HEK293 (cell line): ENCODE data around the gene DDN.

Experiments used
- CTCF ChIA-PET: fragments of 350-600 bp; formaldehyde crosslinking; extraction: SDS; loops from one replicate; lab custom pipeline; 2021; ENCODE audit warnings: antibody characterized with exemption; lab: Yijun Ruan, JAX
- POLR2A ChIA-PET: fragments of 300-600 bp; formaldehyde crosslinking; extraction: SDS; loops from one replicate; lab custom pipeline; 2020; ENCODE audit warnings: antibody characterized with exemption, inconsistent platforms; lab: Yijun Ruan, JAX
- H3K27ac ChIP-seq: fragments of 200-500 bp; sonication (Bioruptor generic); 2 replicates; pipeline ENCODE4 v1.5.1; 2014; ENCODE audit warnings: low read depth, low read length, control low read depth, inconsistent platforms; ENCODE audit errors: extremely low read depth
- H3K36me3 ChIP-seq, 2 experiments: fragments of 200-500 bp in 1 of 2; sonication (Bioruptor generic) in 1 of 2; 1 replicate in 1 of 2; 2 replicates in 1 of 2; pipeline ENCODE4 v1.5.1; 2014 to 2017; ENCODE audit warnings: inconsistent platforms in 2 of 2, low read length in 2 of 2; ENCODE audit not compliant: control insufficient read depth in 2 of 2, insufficient read depth in 1 of 2
- H3K4me1 ChIP-seq: fragments of 200-500 bp; sonication (Bioruptor generic); 2 replicates; pipeline ENCODE4 v1.5.1; 2014; ENCODE audit warnings: mild to moderate bottlenecking, low read length, inconsistent platforms; ENCODE audit not compliant: control insufficient read depth, insufficient read depth
- H3K4me3 ChIP-seq: 2 replicates; pipeline ENCODE4 v1.5.1; 2011; ENCODE audit warnings: low read depth, mild to moderate bottlenecking, control low read depth, low read length, moderate library complexity
- H3K9me3 ChIP-seq: fragments of 200-500 bp; sonication (Bioruptor generic); 2 replicates; pipeline ENCODE4 v1.5.1; 2014; ENCODE audit warnings: low read depth, low read length, inconsistent platforms; ENCODE audit not compliant: control insufficient read depth, insufficient read depth
- AEBP2 ChIP-seq: fragments of 450-650 bp; formaldehyde crosslinking; IDR thresholded peaks from 2 replicates; pipeline ENCODE4 v1.5.1; 2016; ENCODE audit warnings: missing biosample characterization, missing genetic modification characterization, borderline replicate concordance
- FEZF1 ChIP-seq: fragments of 450-650 bp; formaldehyde crosslinking; IDR thresholded peaks from 2 replicates; pipeline ENCODE4 v1.5.1; 2016; ENCODE audit warnings: missing biosample characterization, missing genetic modification characterization
- GLIS1 ChIP-seq: fragments of 450-650 bp; formaldehyde crosslinking; IDR thresholded peaks from 2 replicates; pipeline ENCODE4 v1.5.1; 2016; ENCODE audit warnings: missing biosample characterization, missing genetic modification characterization
- GLIS2 ChIP-seq: fragments of 450-650 bp; formaldehyde crosslinking; IDR thresholded peaks from 2 replicates; pipeline ENCODE4 v1.5.1; 2016; ENCODE audit warnings: missing biosample characterization, missing genetic modification characterization
- HOXD13 ChIP-seq: sonication (generic); formaldehyde crosslinking; IDR thresholded peaks from 2 replicates; pipeline ENCODE4 v1.8.0; 2022; ENCODE audit warnings: missing genetic modification reagents, borderline replicate concordance
- IKZF3 ChIP-seq: fragments of 450-650 bp; IDR thresholded peaks from 2 replicates; pipeline ENCODE4 v1.5.0; 2018; ENCODE audit warnings: missing biosample characterization, mild to moderate bottlenecking, missing genetic modification characterization, moderate library complexity
- PATZ1 ChIP-seq: fragments of 450-650 bp; formaldehyde crosslinking; IDR thresholded peaks from 2 replicates; pipeline ENCODE4 v1.5.1; 2016; ENCODE audit warnings: missing biosample characterization, missing genetic modification characterization
- PRDM10 ChIP-seq: fragments of 450-650 bp; formaldehyde crosslinking; IDR thresholded peaks from 2 replicates; pipeline ENCODE4 v1.5.1; 2016; ENCODE audit warnings: missing biosample characterization, missing genetic modification characterization
- PRDM4 ChIP-seq: fragments of 450-650 bp; formaldehyde crosslinking; IDR thresholded peaks from 2 replicates; pipeline ENCODE4 v1.5.1; 2017; ENCODE audit warnings: missing biosample characterization, missing genetic modification characterization
- ZFHX2 ChIP-seq: fragments of 450-650 bp; formaldehyde crosslinking; conservative IDR thresholded peaks from 2 replicates; pipeline ENCODE4 v1.5.1; 2016; ENCODE audit warnings: missing biosample characterization, missing genetic modification characterization
- ZIC2 ChIP-seq: fragments of 450-650 bp; formaldehyde crosslinking; IDR thresholded peaks from 2 replicates; pipeline ENCODE4 v1.5.1; 2016; ENCODE audit warnings: missing biosample characterization, missing genetic modification characterization
- ZNF132 ChIP-seq: fragments of 450-650 bp; formaldehyde crosslinking; IDR thresholded peaks from 2 replicates; pipeline ENCODE4 v1.5.1; 2017; ENCODE audit warnings: missing biosample characterization, missing genetic modification characterization, borderline replicate concordance
- ZNF140 ChIP-seq: fragments of 450-650 bp; formaldehyde crosslinking; IDR thresholded peaks from 2 replicates; pipeline ENCODE4 v1.5.1; 2016; ENCODE audit warnings: missing biosample characterization, missing genetic modification characterization
- ZNF169 ChIP-seq: fragments of 450-650 bp; formaldehyde crosslinking; IDR thresholded peaks from 2 replicates; pipeline ENCODE4 v1.5.1; 2016; ENCODE audit warnings: missing biosample characterization, missing genetic modification characterization
- ZNF19 ChIP-seq: fragments of 450-650 bp; formaldehyde crosslinking; IDR thresholded peaks from 2 replicates; pipeline ENCODE4; 2016; ENCODE audit warnings: missing biosample characterization, missing genetic modification characterization, low read depth
- ZNF2 ChIP-seq: fragments of 450-650 bp; formaldehyde crosslinking; IDR thresholded peaks from 2 replicates; pipeline ENCODE4 v1.5.1; 2016; ENCODE audit warnings: missing biosample characterization, missing genetic modification characterization
- ZNF362 ChIP-seq: fragments of 450-650 bp; formaldehyde crosslinking; IDR thresholded peaks from 2 replicates; pipeline ENCODE4 v1.5.1; 2016; ENCODE audit warnings: missing biosample characterization, missing genetic modification characterization
- ZNF37A ChIP-seq: fragments of 450-650 bp; IDR thresholded peaks from 2 replicates; pipeline ENCODE4 v1.5.1; 2018; ENCODE audit warnings: missing biosample characterization, missing genetic modification characterization
- ZNF433 ChIP-seq: fragments of 450-650 bp; formaldehyde crosslinking; IDR thresholded peaks from 2 replicates; pipeline ENCODE4 v1.5.1; 2016; ENCODE audit warnings: missing biosample characterization, missing genetic modification characterization, low read depth
- ZNF580 ChIP-seq: fragments of 450-650 bp; formaldehyde crosslinking; IDR thresholded peaks from 2 replicates; pipeline ENCODE4 v1.5.1; 2016; ENCODE audit warnings: missing biosample characterization, missing genetic modification characterization
- ZNF623 ChIP-seq: fragments of 450-650 bp; formaldehyde crosslinking; IDR thresholded peaks from 2 replicates; pipeline ENCODE4 v1.5.1; 2016; ENCODE audit warnings: missing biosample characterization, missing genetic modification characterization
- ZNF624 ChIP-seq: fragments of 450-650 bp; formaldehyde crosslinking; IDR thresholded peaks from 2 replicates; pipeline ENCODE4 v1.5.1; 2017; ENCODE audit warnings: missing biosample characterization, missing genetic modification characterization
- ZNF626 ChIP-seq: fragments of 450-650 bp; sonication (Bioruptor Pico); formaldehyde crosslinking; IDR thresholded peaks from 2 replicates; pipeline ENCODE4 v1.5.1; 2018; ENCODE audit warnings: missing biosample characterization, missing genetic modification characterization, inconsistent platforms
- ZNF701 ChIP-seq: fragments of 450-650 bp; formaldehyde crosslinking; IDR thresholded peaks from 2 replicates; pipeline ENCODE4 v1.5.1; 2016; ENCODE audit warnings: missing biosample characterization, missing genetic modification characterization
- ZNF776 ChIP-seq: fragments of 450-650 bp; formaldehyde crosslinking; IDR thresholded peaks from 2 replicates; pipeline ENCODE4 v1.5.0; 2017; ENCODE audit warnings: missing biosample characterization, missing genetic modification characterization, borderline replicate concordance
- ZSCAN16 ChIP-seq: fragments of 450-650 bp; formaldehyde crosslinking; IDR thresholded peaks from 2 replicates; pipeline ENCODE4 v1.5.1; 2016; ENCODE audit warnings: missing biosample characterization, missing genetic modification characterization

The DDN gene

GRCh38 chr12:48995086-48995879 lies 3.9 kb downstream of the DDN start:
- peaks cover 6% of the 10 kb centered on the region for H3K4me1 ChIP-seq
- no peaks in the 10 kb centered on the region for H3K9me3 ChIP-seq
- ChIA-PET CTCF (interaction anchor here (0.5 to 5.7 kb wide), 22 partner anchors 7 to 311 kb away, joined by 3 to 53 read pairs (median 4); partner anchors contain the start of genes DDX23 and WNT1), POLR2A (interaction anchor here (1.0 kb wide), 1 partner anchor 69 kb away, joined by 3 read pairs; no protein-coding TSS in a partner anchor)
- no peak overlapping the region for H3K27ac ChIP-seq
- no peak overlapping the region for H3K4me3 ChIP-seq
- H3K36me3 ChIP-seq = peaks cover 0 to 6% of the 10 kb centered on the region in 2 experiments; a peak in 1 of 3 replicates
- TF ChIP-seq PRDM10 (tag by site-specific recombination) = peak; percentile 90
- TF ChIP-seq ZNF623 (tag by site-specific recombination) = no peak
- TF ChIP-seq ZNF580 (tag by site-specific recombination) = 0 out of 2 replicates have a peak, but pooled peaks have one; percentile 40
- no peak for TF ChIP-seq PRDM4 (tag by site-specific recombination)
- TF ChIP-seq ZNF701 (tag by site-specific recombination) = no peak
- no peak for TF ChIP-seq ZNF37A (tag by site-specific recombination)
- no peak for TF ChIP-seq ZNF169 (tag by site-specific recombination)
- no peak for TF ChIP-seq HOXD13 (CRISPR knock-in tag)
- no peak for TF ChIP-seq ZIC2
- no peak for TF ChIP-seq ZNF626 (tag by site-specific recombination)
- TF ChIP-seq ZNF132 (tag by site-specific recombination) = no peak
- TF ChIP-seq AEBP2 = no peak
- TF ChIP-seq ZSCAN16 (tag by site-specific recombination) = no peak
- no peak for TF ChIP-seq ZNF19
- TF ChIP-seq ZNF362 = no peak
- no peak for TF ChIP-seq PATZ1 (tag by site-specific recombination)
- TF ChIP-seq ZFHX2 (tag by site-specific recombination) = no peak
- peak; percentile 91 for TF ChIP-seq IKZF3
- no peak for TF ChIP-seq ZNF140 (tag by site-specific recombination)
- peak; percentile 55; the same call in 1 of the 2 replicates for TF ChIP-seq GLIS1 (tag by site-specific recombination)
- no peak for TF ChIP-seq ZNF624 (tag by site-specific recombination)
- TF ChIP-seq ZNF776 (tag by site-specific recombination) = no peak
- no peak for TF ChIP-seq ZNF2 (tag by site-specific recombination)
- TF ChIP-seq GLIS2 (tag by site-specific recombination) = peak; percentile 43; the same call in 1 of the 2 replicates
- TF ChIP-seq ZNF433 (tag by site-specific recombination) = no peak
- TF ChIP-seq FEZF1 (tag by site-specific recombination) = no peak
